ENCODE results near the gene SKA1. TPM values are rescaled to one million over a fixed set of nuclear protein-coding genes. Genes with fewer than 3 reads are reported as not detected.

The SKA1 gene
- total and polyA plus RNA-seq, 8 donors, result 0.05 to 0.86 (median 0.37) TPM

- Histone ChIP-seq H3K27me3 (no peaks in the 10 kb centered on the region), H3K4me3 (peak overlapping the region in 2 of 4 donors; percentile 25 to 58), H3K27ac (peak overlapping the region; percentile 66 to 93 (median 82)), H3K36me3 (no peaks in the 10 kb centered on the region), H3K9me3 (no peaks in the 10 kb centered on the region), H3K4me1 (peaks cover 5 to 16% (median 8%) of the 10 kb centered on the region in 3 donors)
- ATAC-seq, result peak; percentile 10 to 31 (median 22)
- no peak for TF ChIP-seq CTCF (IDR thresholded peaks at IDR 0.05)
- no peak for DNase-seq
- FAIRE-seq, result no peak
- 14 to 20% methylated on average over 8 of the region's 8 CpGs for WGBS, 2 donors
- intact Hi-C loops (cut with DNase I), result no loop called here
These were observed 560 bp upstream of the SKA1 start for GRCh38 chr18:50374220-50374752.

GRCh38 chr18:50377061-50377798, 2.4 kb downstream of the SKA1 start:
- Histone ChIP-seq H3K4me1 (peaks cover 5 to 16% (median 8%) of the 10 kb centered on the region in 3 donors), H3K4me3 (no peak overlapping the region), H3K27ac (no peak overlapping the region), H3K9me3 (no peaks in the 10 kb centered on the region), H3K36me3 (no peaks in the 10 kb centered on the region), H3K27me3 (no peaks in the 10 kb centered on the region)
- ATAC-seq (no peak), DNase-seq (no peak), FAIRE-seq (no peak)
- TF ChIP-seq CTCF (IDR thresholded peaks at IDR 0.05), result no peak
- WGBS, 2 donors, result 67 to 79% methylated on average over 5 of the region's 5 CpGs
- intact Hi-C loops (cut with DNase I), result no loop called here

- H3K27me3 ChIP-seq, result no peaks in the 10 kb centered on the region
- DNase-seq (no peak), FAIRE-seq (no peak), ATAC-seq (peak in 3 of 4 donors; percentile 46 to 62 (median 51))
- no peak overlapping the region for H3K27ac ChIP-seq
- H3K9me3 ChIP-seq, result no peaks in the 10 kb centered on the region
- H3K4me3 ChIP-seq, result no peak overlapping the region
- 29 to 37% methylated on average over 2 of the region's 2 CpGs for WGBS, 2 donors
- no peaks in the 10 kb centered on the region for H3K36me3 ChIP-seq
- H3K4me1 ChIP-seq, result no peaks in the 10 kb centered on the region
- TF ChIP-seq CTCF (IDR thresholded peaks at IDR 0.05), result no peak
- intact Hi-C loops (cut with DNase I), result no loop called here
These were observed 14.1 kb downstream of the SKA1 start for GRCh38 chr18:50388988-50389387.

DNA sequence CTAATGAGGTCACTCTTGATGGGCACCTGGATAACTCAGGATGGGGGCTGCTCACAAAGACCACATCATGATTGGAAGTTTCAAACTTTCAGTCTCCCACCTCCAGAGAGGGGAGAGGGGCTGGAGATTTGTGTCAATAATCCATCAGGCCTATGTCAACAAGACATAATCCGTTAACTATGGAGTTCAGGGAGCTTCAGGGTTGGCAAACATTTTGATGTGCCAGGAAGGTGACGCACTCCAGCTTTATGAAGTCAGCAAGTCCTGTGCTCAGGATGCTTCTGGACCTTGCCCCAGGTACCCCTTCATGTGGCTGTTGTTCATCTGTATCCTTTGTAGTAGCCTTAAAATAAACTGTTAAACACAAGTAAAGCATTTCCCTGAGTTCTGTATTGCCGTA, 19.0 kb downstream of the SKA1 start:
- no peak overlapping the region for H3K27ac ChIP-seq
- 80 to 84% methylated on average over 3 of the region's 3 CpGs for WGBS, 2 donors
- no peaks in the 10 kb centered on the region for H3K9me3 ChIP-seq
- no peaks in the 10 kb centered on the region for H3K36me3 ChIP-seq
- FAIRE-seq, result no peak
- H3K4me3 ChIP-seq, result no peak overlapping the region
- no peak for DNase-seq
- no peaks in the 10 kb centered on the region for H3K27me3 ChIP-seq
- intact Hi-C loops (cut with DNase I), result no loop called here
- H3K4me1 ChIP-seq, result no peaks in the 10 kb centered on the region
- ATAC-seq, result no peak
- TF ChIP-seq CTCF (IDR thresholded peaks at IDR 0.05), result no peak

DNA sequence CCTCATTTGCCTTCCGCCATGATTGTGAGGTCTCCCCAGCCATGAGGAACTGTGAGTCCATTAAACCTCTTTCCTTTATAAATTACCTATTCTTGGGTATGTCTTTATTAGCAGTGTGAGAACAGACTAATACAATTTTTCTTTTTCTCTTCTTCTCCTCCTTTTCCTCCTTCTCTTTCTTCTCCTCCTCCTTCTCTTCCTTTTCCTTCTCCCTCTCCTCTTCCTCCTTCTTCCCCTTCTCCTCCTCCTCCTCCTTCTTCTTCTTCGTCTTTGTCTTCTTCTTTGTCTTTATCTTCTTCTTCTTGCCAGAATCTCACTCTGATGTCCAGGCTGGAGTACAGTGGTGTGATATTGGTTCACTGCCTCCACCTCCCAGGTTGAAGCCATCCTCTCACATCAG, 20.2 kb downstream of the SKA1 start:
- ATAC-seq, result no peak

More for the DNA sequence above, 20.2 kb downstream of the SKA1 start:
- DNase-seq, result no peak
- intact Hi-C loops (cut with DNase I), result no loop called here
- H3K4me1 ChIP-seq, result no peaks in the 10 kb centered on the region
- no peak overlapping the region for H3K4me3 ChIP-seq
- no peaks in the 10 kb centered on the region for H3K9me3 ChIP-seq
- no peak for TF ChIP-seq CTCF (IDR thresholded peaks at IDR 0.05)
- 97 to 100% methylated on average over 2 of the region's 2 CpGs for WGBS, 2 donors
- H3K36me3 ChIP-seq, result no peaks in the 10 kb centered on the region
- H3K27me3 ChIP-seq, result no peaks in the 10 kb centered on the region
- no peak overlapping the region for H3K27ac ChIP-seq
- FAIRE-seq, result no peak
